Erythroblast (primary cell): ENCODE results near the gene TYMS.

Experiments
- GATA1 ChIP-seq: IDR thresholded peaks from 2 replicates; pipeline ENCODE4 v1.6.1; 2011; ENCODE audit warnings: low read depth, mild to moderate bottlenecking, control low read depth, low read length, moderate library complexity
- POLR2A ChIP-seq: IDR thresholded peaks from 2 replicates; pipeline ENCODE4 v1.6.1; 2011; ENCODE audit warnings: mild to moderate bottlenecking, low read length

DNA sequence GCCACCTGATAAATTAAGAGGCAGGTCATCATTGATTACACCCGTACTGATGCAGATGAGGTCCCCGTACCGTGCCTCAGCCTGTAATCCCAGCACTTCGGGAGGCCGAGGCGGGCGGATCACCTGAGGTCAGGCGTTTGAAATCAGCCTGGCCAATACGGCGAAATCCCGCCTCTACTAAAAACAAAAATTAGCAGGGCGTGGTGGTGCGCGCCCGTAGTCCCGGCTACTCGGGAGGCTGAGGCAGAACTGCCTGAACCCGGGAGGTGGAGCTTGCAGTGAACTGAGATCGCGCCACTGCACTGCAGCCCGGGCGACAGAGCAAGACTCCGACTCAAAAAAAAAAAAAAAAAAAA lies 55.7 kb downstream of the TYMS start:
- TF ChIP-seq POLR2A (no peak), GATA1 (no peak)
